Head of caudate nucleus (tissue), 42 donors: ENCODE results near the gene UTP15.

Experiments used
- DNase-seq, 42 donors: peaks; one replicate each; pipeline versions ENCODE4 v3.0.0 to v3.0.0-alpha.2; 2020 to 2021; ENCODE audit warnings: mixed read lengths in 7 of 42
- intact Hi-C: fragments of 100-400 bp; cut with DNase I; formaldehyde crosslinking; loops from one replicate; pipeline ENCODE4 v1.15.0; 2022

UTP15 gene

GRCh38 chr5:73558950-73559349 is 6.6 kb upstream of the UTP15 start:
- intact Hi-C loops: no loop called here
- no peak for DNase-seq

DNA sequence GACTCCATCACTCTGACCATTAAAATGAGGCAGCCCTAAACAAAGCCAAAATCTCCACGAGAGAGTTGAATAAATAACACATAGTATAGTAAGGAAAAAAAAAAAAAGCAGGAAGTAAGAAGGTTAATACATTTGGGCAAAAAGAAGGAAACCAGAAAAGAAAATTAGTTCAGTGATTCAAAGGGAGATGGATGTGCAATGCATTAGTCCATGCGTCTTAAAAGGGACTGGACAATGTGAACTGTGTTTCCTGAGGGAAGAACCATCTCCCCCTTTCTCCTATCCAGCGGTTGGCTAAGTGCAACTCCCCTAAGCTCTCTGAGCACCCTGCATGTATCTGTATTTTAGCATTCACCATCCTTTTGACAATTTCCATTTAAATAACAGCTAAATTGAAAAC is 1.5 kb upstream of the UTP15 start:
- intact Hi-C loops: no loop called here
- DNase-seq: no peak

- peak in 14 of 42 donors; percentile 4 to 47 (median 16) for DNase-seq
- intact Hi-C loops: no loop called here
Measured at GRCh38 chr5:73564675-73565074, 868 bp upstream of the UTP15 start.

DNA sequence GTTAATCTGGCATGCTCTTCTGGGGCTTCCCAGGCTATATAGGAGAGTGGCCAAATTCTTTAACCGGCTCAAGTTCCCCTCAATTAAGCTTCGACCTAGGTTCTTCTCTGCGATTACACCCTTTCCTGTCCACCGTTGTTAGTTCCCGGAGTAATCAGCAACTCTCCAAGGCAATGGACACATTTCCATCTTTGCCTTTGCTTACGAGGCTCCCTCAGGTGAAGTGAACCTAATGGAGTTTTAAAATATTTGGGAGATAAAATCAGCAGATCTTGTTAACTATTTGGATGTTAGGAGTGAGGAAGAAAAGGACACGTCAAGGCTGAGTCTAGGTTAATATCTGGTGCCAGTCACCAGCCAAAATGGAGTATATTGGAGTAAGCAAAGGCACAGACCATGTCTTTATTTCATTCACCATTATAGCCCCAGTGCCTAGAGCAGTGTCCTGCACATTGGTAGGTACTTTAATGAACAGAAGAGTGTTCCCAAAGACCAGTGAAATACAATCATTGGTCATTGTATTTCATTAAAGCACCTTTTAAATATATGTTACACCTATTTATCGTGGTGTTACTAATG is 515 bp downstream of the UTP15 start:
- intact Hi-C loops: no loop called here
- no peak for DNase-seq

DNA sequence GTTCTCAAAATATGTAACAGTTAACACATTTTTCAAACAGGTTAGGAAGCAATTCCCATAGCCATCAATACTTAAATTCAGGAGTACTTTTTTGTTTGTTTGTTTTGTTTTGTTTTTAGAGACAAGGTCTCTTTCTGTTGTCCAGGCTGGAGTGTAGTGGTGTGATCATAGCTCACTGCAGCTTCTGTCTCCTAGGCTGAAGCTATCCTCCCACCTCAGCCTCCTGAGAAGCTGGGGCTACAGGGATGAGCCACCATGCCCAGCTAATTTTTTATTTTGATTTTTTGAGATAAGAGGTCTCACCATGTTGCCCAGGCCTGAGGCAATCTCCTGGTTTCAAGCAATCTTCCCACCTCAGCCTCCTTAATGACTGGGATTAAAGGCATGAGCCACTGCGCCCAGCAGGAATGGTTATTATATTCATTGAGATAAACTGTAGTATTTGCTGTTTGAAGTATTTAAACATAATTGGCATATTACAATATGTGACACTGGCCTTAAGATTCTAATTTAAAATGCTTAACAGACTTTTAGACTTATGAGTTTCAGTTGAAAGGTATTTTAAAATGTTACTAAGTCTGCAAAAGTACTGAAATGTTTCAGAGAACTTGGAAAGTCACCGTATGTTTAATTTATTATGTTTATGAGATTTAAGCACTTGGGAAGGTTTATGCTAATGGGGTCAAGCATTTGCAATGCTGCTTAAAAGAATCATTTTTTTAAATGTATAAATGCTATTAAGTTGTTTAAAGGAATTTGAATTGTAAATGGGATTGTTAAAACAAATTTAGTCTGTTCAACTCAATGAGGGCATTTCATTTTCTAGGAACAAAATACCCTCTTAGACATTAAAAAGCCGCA is 17.0 kb downstream of the UTP15 start:
- intact Hi-C loops: no loop called here
- no peak for DNase-seq

- intact Hi-C loops: no loop called here
- no peak for DNase-seq
Measured at GRCh38 chr5:73587923-73588322, 22.4 kb downstream of the UTP15 start.

DNA sequence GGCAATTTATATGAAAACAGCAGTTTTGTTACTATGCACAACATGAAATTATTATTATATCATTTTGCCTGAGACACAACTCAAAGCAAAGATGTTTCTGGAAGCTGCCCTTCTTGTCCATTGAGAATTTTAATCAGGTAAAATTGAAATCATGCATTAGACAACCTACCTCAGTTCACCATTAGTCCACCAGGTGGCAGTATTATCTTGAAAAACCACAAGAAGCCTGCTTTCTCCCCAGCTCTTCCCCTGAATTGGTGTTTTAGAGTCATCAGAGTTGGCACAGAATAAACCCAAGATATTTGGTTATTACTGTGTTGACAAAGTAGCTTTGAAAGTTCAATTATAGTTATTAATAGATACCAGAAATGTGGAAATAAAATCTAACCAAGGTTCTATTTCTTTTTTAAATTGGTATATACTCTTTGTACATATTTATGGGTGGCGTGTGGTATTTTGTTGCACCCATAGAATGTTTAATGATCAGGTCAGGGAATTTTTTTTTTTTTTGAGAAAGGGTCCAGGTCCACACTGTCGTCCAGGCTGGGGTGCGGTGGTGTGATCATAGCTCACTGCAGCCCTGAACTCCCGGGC is 25.7 kb downstream of the UTP15 start:
- intact Hi-C loops: loop anchor here (5.0 kb wide), 1 partner anchor 201 kb away; no protein-coding TSS in a partner anchor
- peak in 22 of 42 donors; percentile 7 to 85 (median 64) for DNase-seq

DNA sequence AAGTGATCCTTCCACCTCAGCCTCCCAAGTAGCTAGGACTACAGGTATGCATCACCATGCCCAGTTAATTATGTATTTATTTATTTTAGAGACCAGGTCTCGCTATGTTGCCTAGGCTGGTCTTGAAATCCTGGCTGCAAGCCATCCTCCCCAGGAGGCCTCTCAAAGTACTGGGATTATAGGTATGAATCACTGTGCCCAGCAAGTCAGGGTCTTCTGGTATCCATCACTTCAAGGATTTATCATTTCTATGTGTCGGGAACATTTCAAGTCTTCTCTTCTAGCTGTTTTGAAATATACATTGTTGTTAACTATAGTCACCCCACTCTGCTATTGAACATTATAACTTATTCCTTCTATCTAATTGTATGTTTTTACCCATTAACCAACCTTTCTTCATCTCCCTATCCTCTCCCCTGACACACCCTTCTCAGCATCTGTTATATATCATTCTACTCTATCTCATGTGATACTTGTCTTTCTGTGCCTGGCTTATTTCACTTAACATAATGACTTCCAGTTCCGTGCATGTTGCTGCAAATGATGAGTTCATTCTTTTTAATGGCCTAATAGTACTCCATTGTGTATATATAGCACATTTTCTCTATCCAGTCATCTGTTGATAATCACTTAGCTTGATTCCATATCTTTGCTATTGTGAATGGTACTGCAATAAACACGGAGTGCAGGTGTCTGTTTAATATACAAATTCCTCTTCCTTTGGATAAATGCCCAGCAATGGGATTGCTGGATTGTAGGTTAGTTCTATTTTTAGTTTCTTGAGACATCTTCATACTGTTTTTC is 26.4 kb downstream of the UTP15 start:
- DNase-seq: no peak

GRCh38 chr5:73592551-73592950 is 27.0 kb downstream of the UTP15 start:
- no peak for DNase-seq
- intact Hi-C loops: loop anchor here (5.0 kb wide), 1 partner anchor 200 kb away; no protein-coding TSS in a partner anchor

More for the DNA sequence above, 26.4 kb downstream of the UTP15 start:
- intact Hi-C loops: loop anchor here (5.0 kb wide), 1 partner anchor 200 kb away; no protein-coding TSS in a partner anchor

DNA sequence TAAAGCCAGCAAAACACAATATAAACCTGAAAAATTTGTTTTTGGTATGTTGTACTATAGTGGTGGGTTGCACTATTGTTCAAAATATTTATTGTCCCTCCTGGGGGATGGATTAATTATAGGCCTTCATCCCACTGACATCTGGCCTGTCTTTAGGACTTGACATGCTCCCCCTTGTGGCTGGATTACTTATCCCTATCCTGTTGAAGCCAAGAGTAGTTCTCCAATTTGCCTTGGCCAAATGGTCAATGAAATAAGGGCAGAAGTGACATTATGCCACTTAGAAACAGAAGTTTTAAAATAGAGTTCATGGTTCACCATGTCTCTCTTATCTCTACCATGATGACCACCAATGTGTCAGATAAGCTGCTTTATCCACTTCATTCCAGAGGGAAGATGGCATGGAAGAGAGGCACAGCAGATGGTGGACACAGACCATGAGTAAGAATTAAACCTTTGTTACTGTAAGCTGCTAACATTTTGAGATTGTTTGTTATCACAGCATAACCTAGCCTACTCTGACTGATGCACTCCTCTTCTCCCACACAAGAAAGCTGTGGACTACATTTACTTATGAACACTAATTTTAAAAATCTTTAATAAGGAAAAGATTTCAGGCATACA is 31.3 kb downstream of the UTP15 start:
- peak in 5 of 42 donors; percentile 5 to 11 (median 8) for DNase-seq
- intact Hi-C loops: no loop called here

- DNase-seq: no peak
- intact Hi-C loops: no loop called here
Measured at GRCh38 chr5:73599380-73599779, 33.8 kb downstream of the UTP15 start.

DNA sequence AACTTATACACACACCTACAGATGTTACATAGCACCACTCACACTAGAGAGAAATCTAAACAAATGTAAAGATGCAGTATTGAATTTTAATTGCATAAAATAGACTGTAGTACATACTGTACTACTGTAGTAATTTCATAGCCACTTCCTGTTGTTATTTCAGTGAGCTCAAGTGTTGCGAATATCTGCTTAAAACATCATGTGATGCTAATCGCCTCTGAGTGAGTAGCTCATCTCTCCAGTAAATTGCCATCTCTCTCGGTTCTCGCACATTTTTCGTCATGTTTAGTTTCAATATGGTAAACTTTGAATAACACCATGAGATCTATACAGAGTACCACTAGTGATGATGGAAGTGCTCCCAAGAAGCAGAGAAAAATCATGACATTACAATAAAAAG is 38.5 kb downstream of the UTP15 start:
- no peak for DNase-seq
- intact Hi-C loops: no loop called here

GRCh38 chr5:73605223-73606087 is 39.9 kb downstream of the UTP15 start:
- intact Hi-C loops: no loop called here
- DNase-seq: no peak

DNA sequence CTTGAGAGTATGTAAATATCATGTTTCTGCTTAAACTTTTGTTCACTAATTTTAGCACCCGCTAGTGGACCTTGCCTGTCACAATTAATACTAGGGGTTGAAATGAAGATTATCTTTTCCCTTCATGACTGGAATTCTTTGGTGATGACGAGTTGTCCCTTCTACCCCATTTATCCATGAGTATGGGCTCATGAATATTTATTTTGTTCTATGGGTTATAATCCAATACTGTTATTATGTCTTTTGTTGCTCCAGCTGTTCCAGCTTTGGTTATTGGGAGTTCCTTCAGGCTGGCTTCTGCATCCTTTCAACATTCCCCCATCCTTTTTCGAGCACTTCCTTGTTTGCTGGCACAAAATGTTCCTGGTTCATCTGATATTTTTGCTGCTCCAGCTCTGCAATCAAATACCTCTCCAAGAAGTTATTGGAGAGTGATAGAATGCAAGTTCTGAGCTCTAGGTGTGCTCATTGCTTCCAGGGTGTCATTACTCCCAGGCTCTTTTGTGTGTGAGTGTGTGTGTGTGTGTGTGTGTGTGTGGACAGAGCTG is 40.7 kb downstream of the UTP15 start:
- intact Hi-C loops: no loop called here
- DNase-seq: no peak

DNA sequence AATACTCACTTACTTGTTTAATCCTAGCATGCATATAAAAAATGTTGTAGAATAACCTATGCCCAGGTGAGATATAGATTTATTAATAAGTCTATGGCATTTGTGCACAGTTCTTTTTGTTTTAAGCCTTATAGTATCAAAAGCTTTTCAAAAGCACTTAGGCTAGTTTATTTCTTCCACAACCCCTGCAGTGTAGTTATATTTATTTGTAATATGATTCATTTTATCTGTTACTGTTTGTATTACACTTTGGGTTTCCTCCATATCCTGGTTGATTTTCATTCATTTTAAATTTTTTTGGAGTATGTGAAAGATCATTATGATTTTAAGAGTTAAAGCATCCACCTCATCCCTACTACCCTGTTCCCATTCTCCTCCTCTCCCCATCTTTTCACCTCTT is 41.7 kb downstream of the UTP15 start:
- no peak for DNase-seq
- intact Hi-C loops: no loop called here

- no peak for DNase-seq
- intact Hi-C loops: no loop called here
Measured at GRCh38 chr5:73612799-73613198, 47.3 kb downstream of the UTP15 start.

DNA sequence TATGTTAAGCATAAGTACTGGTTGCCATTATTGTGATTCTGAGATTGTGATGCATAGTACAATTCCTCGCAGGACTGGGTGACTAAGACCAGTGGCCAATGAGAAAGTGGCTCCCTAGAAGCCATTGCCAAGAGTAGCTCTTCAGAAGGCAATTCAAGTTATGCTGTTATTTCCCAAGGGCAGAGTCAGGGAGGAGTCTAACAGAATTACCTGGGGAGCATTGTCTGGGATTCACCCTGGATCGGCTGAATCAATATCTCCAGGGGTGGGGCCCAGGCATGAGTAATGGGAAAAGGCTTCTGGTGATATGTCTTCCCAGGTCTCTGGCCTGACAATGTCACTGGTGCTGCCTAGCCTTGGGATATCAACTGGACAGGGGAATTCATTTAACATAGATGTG is 49.5 kb downstream of the UTP15 start:
- intact Hi-C loops: no loop called here
- no peak for DNase-seq

DNA sequence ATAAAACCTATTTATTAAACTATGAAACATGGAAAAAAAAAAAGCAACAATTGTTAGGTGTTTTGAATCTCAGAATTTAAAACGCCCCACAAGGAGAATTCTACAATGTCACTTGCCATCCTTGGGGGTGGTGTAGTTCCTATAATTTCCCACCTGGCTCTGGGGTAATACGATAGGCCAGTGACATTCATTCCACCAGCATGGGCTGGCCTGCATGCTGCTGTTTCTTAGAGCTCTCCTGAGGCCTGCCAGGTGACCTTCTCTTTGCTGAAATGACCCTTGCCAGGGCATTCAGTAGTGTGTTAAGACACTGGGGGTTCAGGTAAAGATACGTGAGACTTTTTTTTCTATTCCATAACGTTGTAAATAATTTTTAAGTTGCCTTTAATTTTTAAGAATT is 50.4 kb downstream of the UTP15 start:
- intact Hi-C loops: no loop called here
- no peak for DNase-seq
